Muscle of leg (tissue), 11 donors: ENCODE measurements around the gene MEMO1. TPM values are rescaled to one million over a fixed set of nuclear protein-coding genes. Genes with fewer than 3 reads are reported as not detected.
"Not testable (repeated sequence)": the region's sequence is repeated elsewhere in the genome, so short reads cannot be mapped to it uniquely, and the experiment has no call there.

Experiments
- DNase-seq: peaks from one replicate; pipeline ENCODE4 v3.0.0; 2013
- H3K27ac ChIP-seq: one replicate; pipeline ENCODE4 v1.5.1; 2013; ENCODE audit warnings: mild to moderate bottlenecking, low read length, control low read depth
- H3K27me3 ChIP-seq: one replicate; pipeline ENCODE4 v1.6.1; 2013; ENCODE audit warnings: low read length; ENCODE audit not compliant: control insufficient read depth, insufficient read depth
- H3K36me3 ChIP-seq: one replicate; pipeline ENCODE4 v1.6.1; 2013; ENCODE audit warnings: low read length; ENCODE audit not compliant: control insufficient read depth, insufficient read depth
- H3K4me1 ChIP-seq: one replicate; pipeline ENCODE4 v1.6.1; 2013; ENCODE audit warnings: low read length; ENCODE audit not compliant: control insufficient read depth, insufficient read depth
- H3K4me3 ChIP-seq: one replicate; pipeline ENCODE4 v1.5.1; 2013; ENCODE audit warnings: low read length, control low read depth
- H3K9me3 ChIP-seq: replicated peaks from 2 replicates; pipeline ENCODE4 v1.6.1; 2013; ENCODE audit warnings: low read depth, low read length; ENCODE audit not compliant: control insufficient read depth
- WGBS: methylation state at CpG from one replicate; pipeline ENCODE4 v1.1.5; 2013; ENCODE audit warnings: missing lambda C conversion rate; ENCODE audit not compliant: insufficient coverage; 5-methylcytosine and 5-hydroxymethylcytosine counted together
- polyA plus RNA-seq, 8 donors: library from polyadenylated mRNA; unstranded; fragments of 120-200 nt; gene quantifications; one replicate each; pipeline versions ENCODE4 v1.2.1 to v1.2.3, GENCODE V29; 2013; ENCODE audit warnings: inconsistent platforms in 1 of 8, low replicate concordance in 1 of 8; ENCODE audit not compliant: insufficient read length in 8 of 8, insufficient read depth in 1 of 8
- total RNA-seq: library from RNA; stranded (reverse); fragments of 120-200 nt; gene quantifications from one replicate; pipeline ENCODE4 v1.2.4, GENCODE V29; 2013

The MEMO1 gene
- total and polyA plus RNA-seq, 9 donors, result 30.6 to 44.3 (median 37.2) TPM

GRCh38 chr2:31863015-31863656 is 147.7 kb downstream of the MEMO1 start:
- H3K4me3 ChIP-seq, H3K9me3 ChIP-seq, H3K27ac ChIP-seq, H3K4me1 ChIP-seq, DNase-seq, H3K27me3 ChIP-seq, H3K36me3 ChIP-seq: not testable (repeated sequence)
- no CpG with 5 or more reads among the region's 9 CpGs for WGBS

GRCh38 chr2:31859959-31860358 is 150.8 kb downstream of the MEMO1 start:
- Histone ChIP-seq H3K36me3 (peaks cover 3% of the 10 kb centered on the region), H3K27ac (no peak overlapping the region), H3K4me3 (no peak overlapping the region), H3K4me1 (no peaks in the 10 kb centered on the region), H3K27me3 (no peaks in the 10 kb centered on the region), H3K9me3 (no peaks in the 10 kb centered on the region)
- no peak for DNase-seq
- no CpG with 5 or more reads among the region's 2 CpGs for WGBS

GRCh38 chr2:31853521-31853920 is 157.3 kb downstream of the MEMO1 start:
- Histone ChIP-seq H3K27ac (no peak overlapping the region), H3K9me3 (no peaks in the 10 kb centered on the region), H3K4me3 (no peak overlapping the region), H3K27me3 (no peaks in the 10 kb centered on the region), H3K4me1 (no peaks in the 10 kb centered on the region), H3K36me3 (no peaks in the 10 kb centered on the region)
- no peak for DNase-seq

- WGBS, result no CpG with 5 or more reads among the region's 5 CpGs
- H3K27ac ChIP-seq, H3K36me3 ChIP-seq, H3K27me3 ChIP-seq, H3K9me3 ChIP-seq, DNase-seq, H3K4me3 ChIP-seq, H3K4me1 ChIP-seq: not testable (repeated sequence)
These were observed 168.7 kb downstream of the MEMO1 start for GRCh38 chr2:31842150-31842549.

GRCh38 chr2:31835450-31835849 is 175.4 kb downstream of the MEMO1 start:
- Histone ChIP-seq H3K4me1 (no peaks in the 10 kb centered on the region), H3K27me3 (no peaks in the 10 kb centered on the region), H3K4me3 (no peak overlapping the region), H3K36me3 (no peaks in the 10 kb centered on the region), H3K9me3 (peaks cover 6% of the 10 kb centered on the region), H3K27ac (no peak overlapping the region)
- DNase-seq, result no peak
- no CpG with 5 or more reads among the region's 1 CpG for WGBS

- Histone ChIP-seq H3K4me1 (no peaks in the 10 kb centered on the region), H3K27me3 (no peaks in the 10 kb centered on the region), H3K36me3 (no peaks in the 10 kb centered on the region), H3K4me3 (no peak overlapping the region), H3K9me3 (peaks cover 20% of the 10 kb centered on the region), H3K27ac (no peak overlapping the region)
- no peak for DNase-seq
- WGBS, result 91% methylated on average over 3 of the region's 5 CpGs
These were observed 178.4 kb downstream of the MEMO1 start for GRCh38 chr2:31832363-31832762.

- Histone ChIP-seq H3K36me3 (no peaks in the 10 kb centered on the region), H3K27me3 (no peaks in the 10 kb centered on the region), H3K27ac (no peak overlapping the region), H3K4me1 (no peaks in the 10 kb centered on the region), H3K9me3 (peaks cover 20% of the 10 kb centered on the region), H3K4me3 (no peak overlapping the region)
- no CpG with 5 or more reads among the region's 2 CpGs for WGBS
- no peak for DNase-seq
These were observed 179.2 kb downstream of the MEMO1 start for GRCh38 chr2:31831585-31831984.

GRCh38 chr2:31828891-31829290 is 181.9 kb downstream of the MEMO1 start:
- H3K4me1 ChIP-seq, result no peaks in the 10 kb centered on the region
- 89% methylated on average over 1 of the region's 2 CpGs for WGBS
- DNase-seq, result no peak

GRCh38 chr2:31823558-31823957 is 187.2 kb downstream of the MEMO1 start:
- Histone ChIP-seq H3K4me1 (no peaks in the 10 kb centered on the region), H3K4me3 (no peak overlapping the region), H3K27ac (no peak overlapping the region), H3K9me3 (peaks cover 33% of the 10 kb centered on the region), H3K36me3 (no peaks in the 10 kb centered on the region), H3K27me3 (no peaks in the 10 kb centered on the region)
- no peak for DNase-seq
- WGBS, result 90% methylated on average over 5 of the region's 11 CpGs

More at GRCh38 chr2:31828891-31829290, 181.9 kb downstream of the MEMO1 start:
- H3K4me3 ChIP-seq, result no peak overlapping the region
- peaks cover 25% of the 10 kb centered on the region for H3K9me3 ChIP-seq
- H3K36me3 ChIP-seq, result no peaks in the 10 kb centered on the region
- H3K27me3 ChIP-seq, result no peaks in the 10 kb centered on the region
- H3K27ac ChIP-seq, result no peak overlapping the region

GRCh38 chr2:31822587-31822986 is 188.2 kb downstream of the MEMO1 start:
- Histone ChIP-seq H3K4me3 (no peak overlapping the region), H3K27ac (no peak overlapping the region), H3K4me1 (no peaks in the 10 kb centered on the region), H3K9me3 (peaks cover 30% of the 10 kb centered on the region), H3K27me3 (no peaks in the 10 kb centered on the region), H3K36me3 (no peaks in the 10 kb centered on the region)
- DNase-seq, result no peak
- 100% methylated on average over 5 of the region's 7 CpGs for WGBS
